ENCODE measurements around the gene TRAPPC3L. TPM values are rescaled to one million over a fixed set of nuclear protein-coding genes. Genes with fewer than 3 reads are reported as not detected.

Gene TRAPPC3L
- polyA plus RNA-seq, 1 of the 3 experiments (the other 2 are of a cell fraction), result 0.03 TPM

DNA sequence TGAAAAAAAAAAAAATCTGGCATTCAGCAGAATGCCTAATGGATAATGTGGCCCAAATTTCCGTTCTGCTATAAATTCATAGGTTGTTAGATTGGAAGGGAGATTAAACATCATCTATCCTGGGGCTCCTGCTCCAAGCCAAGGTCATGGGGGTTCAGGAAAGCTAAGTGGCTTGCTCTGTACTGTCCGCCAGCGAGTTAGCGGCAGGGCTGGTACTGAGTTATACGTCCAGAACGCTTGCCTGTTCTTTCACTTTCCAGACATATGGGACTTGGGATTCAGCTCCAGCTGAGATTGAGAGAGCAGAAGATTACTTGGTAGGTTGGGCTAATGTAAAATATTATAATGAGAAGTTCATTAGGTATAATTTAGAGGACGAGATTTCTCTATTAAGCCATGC is 26.7 kb upstream of the TRAPPC3L start:
- TF ChIP-seq IRF3 (IDR thresholded peaks at IDR 0.05; ENCODE audit: low read depth, low read length) (no peak), MXI1 (IDR thresholded peaks at IDR 0.05; ENCODE audit: low read depth, low read length) (peak; percentile 42; the same call in 1 of the 2 replicates)
- H2AFZ ChIP-seq (ENCODE audit: low read depth), result peak overlapping the region; percentile 81
- peak overlapping the region; percentile 97 to 98 for H3K4me3 ChIP-seq (ENCODE audit: low read depth in 2 of 2, low read length in 1 of 2)
- H3F3A ChIP-seq (replicated peaks; ENCODE audit: insufficient read depth), result peaks cover 11% of the 10 kb centered on the region
- H3K4me2 ChIP-seq, result peak overlapping the region; percentile 80
- H3K9me2 ChIP-seq, result no peaks in the 10 kb centered on the region
- H3K9ac ChIP-seq, result peak overlapping the region; percentile 89
- POLR2A ChIA-PET, result interaction anchor here (0.8 to 2.6 kb wide), 3 partner anchors 44 to 318 kb away, joined by 3 to 12 read pairs (median 5); partner anchors contain the start of genes RSPH4A, TSPYL1 and TSPYL4
- H4K20me1 ChIP-seq (ENCODE audit: insufficient read depth), result no peaks in the 10 kb centered on the region
- peaks cover 7 to 24% of the 10 kb centered on the region in 2 experiments for H3K36me3 ChIP-seq (replicated peaks in 1 of 2; ENCODE audit: control insufficient read depth in 1 of 2, insufficient read depth in 2 of 2, low read length in 1 of 2)
- WGBS (ENCODE audit: low lambda C conversion rate), result 0% methylated on average over 7 of the region's 7 CpGs
- peak; percentile 51 for DNase-seq
- CTCF ChIA-PET, result interaction anchor here (0.6 to 5.4 kb wide), 9 partner anchors 10 to 357 kb away, joined by 3 to 38 read pairs (median 3); no protein-coding TSS in a partner anchor
- H3K9me3 ChIP-seq, result no peaks in the 10 kb centered on the region
- peak overlapping the region; percentile 84 to 89 for H3K27ac ChIP-seq (ENCODE audit: low read depth in 2 of 2, low read length in 1 of 2)
- H3K79me2 ChIP-seq (ENCODE audit: insufficient read depth), result peaks cover 74% of the 10 kb centered on the region
- no peaks in the 10 kb centered on the region for H3K27me3 ChIP-seq (ENCODE audit: insufficient read depth)
- peaks cover 4 to 6% of the 10 kb centered on the region in 2 experiments; a peak in 3 of 4 replicates for H3K4me1 ChIP-seq (ENCODE audit: control insufficient read depth in 1 of 2, insufficient read depth in 2 of 2, low read depth in 1 of 2, low read length in 1 of 2)

GRCh38 chr6:116571683-116572000 is 26.2 kb upstream of the TRAPPC3L start:
- TF ChIP-seq SIN3A (IDR thresholded peaks at IDR 0.05; ENCODE audit: borderline replicate concordance, low read depth, low read length) (no peak), GATA2 (CRISPR knock-in tag; IDR thresholded peaks at IDR 0.05) (no peak), FOXJ3 (CRISPR knock-in tag; IDR thresholded peaks at IDR 0.05) (no peak), NFIC (IDR thresholded peaks at IDR 0.05; ENCODE audit: borderline replicate concordance) (no peak), EP300 (IDR thresholded peaks at IDR 0.05; ENCODE audit: borderline replicate concordance in 1 of 2, low read depth in 1 of 2, low read length in 1 of 2) (no peak), ELF1 (IDR thresholded peaks at IDR 0.05) (no peak), TAF1 (IDR thresholded peaks at IDR 0.05; ENCODE audit: borderline replicate concordance, low read depth, low read length) (no peak), EZH2phosphoT487 (IDR thresholded peaks at IDR 0.05; ENCODE audit: borderline replicate concordance, low read depth) (no peak)
- H3K4me2 ChIP-seq, result peak overlapping the region; percentile 80
- DNase-seq, result no peak
- 0% methylated on average over 8 of the region's 12 CpGs for WGBS (ENCODE audit: low lambda C conversion rate)
- peak overlapping the region; percentile 89 for H3K9ac ChIP-seq
- peaks cover 11% of the 10 kb centered on the region for H3F3A ChIP-seq (replicated peaks; ENCODE audit: insufficient read depth)
- peak overlapping the region; percentile 84 to 89 for H3K27ac ChIP-seq (ENCODE audit: low read depth in 2 of 2, low read length in 1 of 2)
- no peaks in the 10 kb centered on the region for H3K9me3 ChIP-seq
- peaks cover 7 to 21% of the 10 kb centered on the region in 2 experiments for H3K36me3 ChIP-seq (replicated peaks in 1 of 2; ENCODE audit: control insufficient read depth in 1 of 2, insufficient read depth in 2 of 2, low read length in 1 of 2)
- CTCF ChIA-PET, result interaction anchor here (0.6 to 5.4 kb wide), 14 partner anchors 10 to 357 kb away, joined by 3 to 38 read pairs (median 4); partner anchors contain the start of gene ZUP1
- H3K9me2 ChIP-seq, result no peaks in the 10 kb centered on the region
- H3K79me2 ChIP-seq (ENCODE audit: insufficient read depth), result peaks cover 69% of the 10 kb centered on the region
- H3K27me3 ChIP-seq (ENCODE audit: insufficient read depth), result no peaks in the 10 kb centered on the region
- H3K4me1 ChIP-seq (ENCODE audit: control insufficient read depth in 1 of 2, insufficient read depth in 2 of 2, low read depth in 1 of 2, low read length in 1 of 2), result peaks cover 4 to 6% of the 10 kb centered on the region in 2 experiments; a peak in 3 of 4 replicates
- POLR2A ChIA-PET, result interaction anchor here (1.0 to 2.6 kb wide), 5 partner anchors 11 to 342 kb away, joined by 3 to 12 read pairs (median 5); partner anchors contain the start of genes TSPYL1 and TSPYL4
- H3K4me3 ChIP-seq (ENCODE audit: low read depth in 2 of 2, low read length in 1 of 2), result peak overlapping the region; percentile 97 to 98
- no peaks in the 10 kb centered on the region for H4K20me1 ChIP-seq (ENCODE audit: insufficient read depth)
- H2AFZ ChIP-seq (ENCODE audit: low read depth), result peak overlapping the region; percentile 81
